ENCODE data around the gene FDXR.

The FDXR gene

GRCh38 chr17:74900208-74900607 lies 27.4 kb upstream of the FDXR start:
- no peak for DNase-seq (ENCODE audit: low read depth in 2 of 2)

GRCh38 chr17:74898376-74898946 lies 25.7 kb upstream of the FDXR start:
- no peak for DNase-seq (ENCODE audit: low read depth in 2 of 2)

- no peak for DNase-seq (ENCODE audit: low read depth in 2 of 2)
Observed at GRCh38 chr17:74893936-74894671, 21.3 kb upstream of the FDXR start.

GRCh38 chr17:74892974-74893911 lies 20.4 kb upstream of the FDXR start, which contains the start of gene FADS6:
Gene FADS6, minus strand, starts transcription at chr17:74893633. Its CDS starts 38 bp downstream, at chr17:74893595.
- peak in 1 of 2 donors; percentile 4 for DNase-seq (ENCODE audit: low read depth in 2 of 2)

GRCh38 chr17:74892013-74892841 lies 19.4 kb upstream of the FDXR start:
- DNase-seq (ENCODE audit: low read depth in 2 of 2) = no peak

- DNase-seq (ENCODE audit: low read depth in 2 of 2) = no peak
Observed at GRCh38 chr17:74890554-74890953, 17.8 kb upstream of the FDXR start.

- no peak for DNase-seq (ENCODE audit: low read depth in 2 of 2)
Observed at GRCh38 chr17:74888469-74888868, 15.7 kb upstream of the FDXR start.

GRCh38 chr17:74883241-74883745 lies 10.5 kb upstream of the FDXR start:
- DNase-seq (ENCODE audit: low read depth in 2 of 2) = no peak

- DNase-seq (ENCODE audit: low read depth in 2 of 2) = no peak
Observed at GRCh38 chr17:74882517-74883240, 9.9 kb upstream of the FDXR start.

- no peak for DNase-seq (ENCODE audit: low read depth in 2 of 2)
Observed at GRCh38 chr17:74881073-74881472, 8.3 kb upstream of the FDXR start.

GRCh38 chr17:74879308-74879707 lies 6.5 kb upstream of the FDXR start:
- DNase-seq (ENCODE audit: low read depth in 2 of 2) = no peak

- no peak for DNase-seq (ENCODE audit: low read depth in 2 of 2)
Observed at GRCh38 chr17:74878658-74879057, 5.9 kb upstream of the FDXR start.

- no peak for DNase-seq (ENCODE audit: low read depth in 2 of 2)
Observed at GRCh38 chr17:74877592-74878548, 5.1 kb upstream of the FDXR start.

- DNase-seq (ENCODE audit: low read depth in 2 of 2) = no peak
Observed at GRCh38 chr17:74875977-74876593, 3.3 kb upstream of the FDXR start.

GRCh38 chr17:74875155-74875976 lies 2.6 kb upstream of the FDXR start:
- DNase-seq (ENCODE audit: low read depth in 2 of 2) = no peak

- DNase-seq (ENCODE audit: low read depth in 2 of 2) = no peak
Observed at GRCh38 chr17:74874615-74875037, 1.8 kb upstream of the FDXR start.

GRCh38 chr17:74873874-74874614 lies 1.2 kb upstream of the FDXR start:
- DNase-seq (ENCODE audit: low read depth in 2 of 2) = no peak
